Transverse colon (tissue), 4 donors: Measurements from ENCODE around the gene HINT3. TPM values are rescaled to one million over a fixed set of nuclear protein-coding genes. Genes with fewer than 3 reads are reported as not detected.

Source experiments
- DNase-seq: peaks from one replicate; pipeline ENCODE4 v3.0.0-alpha.2; 2019
- H3K27ac ChIP-seq, 4 donors: fragments of 200-600 bp; sonication (generic); 2 replicates each; pipeline ENCODE4 v1.5.1; 2016 to 2018; ENCODE audit warnings: inconsistent platforms in 4 of 4
- H3K27me3 ChIP-seq: fragments of 200-600 bp; sonication (generic); 2 replicates; pipeline ENCODE4 v1.5.1; 2017; ENCODE audit warnings: inconsistent platforms
- H3K36me3 ChIP-seq, 4 donors: fragments of 200-600 bp; sonication (generic); 2 replicates each; pipeline ENCODE4 v1.5.1; 2017 to 2019; ENCODE audit warnings: inconsistent platforms in 4 of 4
- H3K4me1 ChIP-seq, 4 donors: fragments of 200-600 bp; sonication (generic); 2 replicates each; pipeline ENCODE4 v1.5.1; 2017 to 2020; ENCODE audit warnings: inconsistent platforms in 4 of 4
- H3K4me3 ChIP-seq, 4 donors: fragments of 200-600 bp; sonication (generic); 1 replicate in 1 of 4; 2 replicates in 3 of 4; pipeline versions ENCODE4 v1.5.1 to v1.6.1; 2017 to 2019; ENCODE audit warnings: inconsistent platforms in 4 of 4
- H3K9me3 ChIP-seq, 2 donors: fragments of 200-600 bp; sonication (generic); 2 replicates each; pipeline ENCODE4 v1.5.1; 2017 to 2019; ENCODE audit warnings: inconsistent platforms in 2 of 2
- EP300 ChIP-seq: sonication (generic); formaldehyde crosslinking; IDR thresholded peaks from one replicate; pipeline ENCODE4 v1.6.1; 2017; ENCODE audit warnings: antibody characterized with exemption, low read depth
- POLR2A ChIP-seq: fragments of 450-650 bp; IDR thresholded peaks from one replicate; pipeline ENCODE4 v1.6.1; 2016; ENCODE audit warnings: antibody characterized with exemption, mild to moderate bottlenecking, moderate library complexity
- POLR2AphosphoS5 ChIP-seq, 3 donors: sonication (generic); formaldehyde crosslinking; IDR thresholded peaks; one replicate each; pipeline ENCODE4 v1.6.1; 2016; ENCODE audit warnings: antibody characterized with exemption in 3 of 3
- WGBS, 2 donors: methylation state at CpG; one replicate each; pipeline ENCODE4 v1.1.5; 2018; ENCODE audit warnings: low coverage in 1 of 2; 5-methylcytosine and 5-hydroxymethylcytosine counted together
- in situ Hi-C, 4 donors: fragments of 200-750 bp; cut with MboI; loops; one replicate each; pipeline versions ENCODE4 v1.15.0 to v1.15.1; 2017; ENCODE audit warnings: low sequenced_read_pairs in 3 of 4, low pct_ligation_motif_present in 1 of 4, low pct_unique_long_range_greater_than_20kb in 1 of 4
- intact Hi-C: fragments of 100-400 bp; cut with DNase I; formaldehyde crosslinking; loops from one replicate; pipeline ENCODE4 v1.15.1; 2023; ENCODE audit warnings: low total_unique reads
- total RNA-seq, 4 donors: library from RNA; depleted of rRNA; stranded (reverse); fragments of >200 nt; gene quantifications; one replicate each; pipeline ENCODE4 v1.1.0, GENCODE V29; 2016
- TF ChIP-seq, protein P1 (sequence below), 5 experiments: fragments of 200-600 bp in 3 of 5; fragments of 450-650 bp in 2 of 5; sonication (generic) in 3 of 5; IDR thresholded peaks; 1 replicate in 2 of 5; 2 replicates in 3 of 5; pipeline ENCODE4 v1.5.1; 2016 to 2017; ENCODE audit warnings: antibody characterized with exemption in 5 of 5, inconsistent platforms in 3 of 5, mild to moderate bottlenecking in 2 of 5, moderate library complexity in 1 of 5

HINT3 gene
- total RNA-seq, 4 donors from 2014 or later: 23.5 to 35.2 (median 30.7) TPM

- Histone ChIP-seq H3K4me1 (peaks cover 6 to 15% (median 10%) of the 10 kb centered on the region in 4 donors), H3K27me3 (no peaks in the 10 kb centered on the region), H3K9me3 (no peaks in the 10 kb centered on the region), H3K36me3 (no peaks in the 10 kb centered on the region), H3K4me3 (no peak overlapping the region), H3K27ac (no peak overlapping the region)
- intact Hi-C loops (loop anchor here (10.0 kb wide), 1 partner anchor 169 kb away; no protein-coding TSS in a partner anchor), in situ Hi-C loops (loop anchor here (10.0 to 25.0 kb wide), 4 partner anchors 99 to 641 kb away; partner anchors contain the start of genes HDDC2 (in 3 of the 4) and NCOA7 (in 1 of the 4))
- 65% methylated on average over 11 of the region's 11 CpGs; no CpG with 5 or more reads in 1 of the 2 donors for WGBS, 2 donors
- DNase-seq: peak; percentile 72
- no peak for TF ChIP-seq POLR2AphosphoS5 (IDR thresholded peaks at IDR 0.05)
- TF ChIP-seq EP300: no peak
- TF ChIP-seq, protein P1, sequence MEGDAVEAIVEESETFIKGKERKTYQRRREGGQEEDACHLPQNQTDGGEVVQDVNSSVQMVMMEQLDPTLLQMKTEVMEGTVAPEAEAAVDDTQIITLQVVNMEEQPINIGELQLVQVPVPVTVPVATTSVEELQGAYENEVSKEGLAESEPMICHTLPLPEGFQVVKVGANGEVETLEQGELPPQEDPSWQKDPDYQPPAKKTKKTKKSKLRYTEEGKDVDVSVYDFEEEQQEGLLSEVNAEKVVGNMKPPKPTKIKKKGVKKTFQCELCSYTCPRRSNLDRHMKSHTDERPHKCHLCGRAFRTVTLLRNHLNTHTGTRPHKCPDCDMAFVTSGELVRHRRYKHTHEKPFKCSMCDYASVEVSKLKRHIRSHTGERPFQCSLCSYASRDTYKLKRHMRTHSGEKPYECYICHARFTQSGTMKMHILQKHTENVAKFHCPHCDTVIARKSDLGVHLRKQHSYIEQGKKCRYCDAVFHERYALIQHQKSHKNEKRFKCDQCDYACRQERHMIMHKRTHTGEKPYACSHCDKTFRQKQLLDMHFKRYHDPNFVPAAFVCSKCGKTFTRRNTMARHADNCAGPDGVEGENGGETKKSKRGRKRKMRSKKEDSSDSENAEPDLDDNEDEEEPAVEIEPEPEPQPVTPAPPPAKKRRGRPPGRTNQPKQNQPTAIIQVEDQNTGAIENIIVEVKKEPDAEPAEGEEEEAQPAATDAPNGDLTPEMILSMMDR (IDR thresholded peaks at IDR 0.05): peak in 4 of 5 experiments; percentile 28 to 64 (median 38)
These were observed 3.1 kb upstream of the HINT3 start for GRCh38 chr6:125953502-125953875.

DNA sequence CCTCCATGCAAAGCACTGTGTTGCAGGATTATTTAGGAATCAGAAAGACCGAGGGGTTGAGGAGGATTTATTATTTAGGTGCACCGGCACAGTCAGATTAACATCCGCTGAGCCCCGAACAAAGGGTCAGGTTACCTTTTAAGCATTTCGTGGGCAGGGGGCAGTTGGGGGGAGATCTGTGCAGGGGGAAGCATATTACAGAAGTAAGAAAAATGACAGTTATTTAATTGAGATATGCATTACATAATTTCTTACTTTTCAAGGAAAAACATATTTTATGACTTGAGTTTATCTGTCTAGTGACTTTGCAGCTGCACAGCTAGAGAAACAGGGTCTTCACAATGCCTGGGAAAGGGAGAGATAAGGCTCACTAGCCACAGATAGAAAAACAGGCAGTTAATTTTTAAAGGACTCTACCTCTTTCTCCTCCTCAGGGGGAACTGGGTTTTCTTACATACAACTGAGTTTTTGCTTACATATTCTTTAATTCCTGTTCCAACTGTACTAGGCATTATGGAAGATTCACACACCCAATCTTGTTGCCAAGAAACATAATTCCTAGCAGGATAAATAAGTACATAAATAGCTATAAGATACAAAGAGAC, 1.7 kb upstream of the HINT3 start:
- WGBS, 2 donors: 73 to 75% methylated on average over 5 of the region's 5 CpGs
- in situ Hi-C loops: loop anchor here (10.0 to 25.0 kb wide), 4 partner anchors 100 to 643 kb away; partner anchors contain the start of genes HDDC2 (in 3 of the 4) and NCOA7 (in 1 of the 4)

GRCh38 chr6:125955973-125956372, 597 bp upstream of the HINT3 start:
- Histone ChIP-seq H3K27ac (peak overlapping the region; percentile 90 to 95 (median 92)), H3K9me3 (no peaks in the 10 kb centered on the region), H3K36me3 (no peaks in the 10 kb centered on the region), H3K27me3 (no peaks in the 10 kb centered on the region), H3K4me3 (peak overlapping the region in 3 of 4 donors; percentile 66 to 85 (median 83)), H3K4me1 (peaks cover 8 to 27% (median 11%) of the 10 kb centered on the region in 4 donors)
- intact Hi-C loops: loop anchor here (10.0 kb wide), 1 partner anchor 171 kb away; no protein-coding TSS in a partner anchor
- no peak for DNase-seq
- TF ChIP-seq POLR2A (no peak), POLR2AphosphoS5 (IDR thresholded peaks at IDR 0.05) (no peak), EP300 (no peak)
- TF ChIP-seq, protein P1 (IDR thresholded peaks at IDR 0.05): no peak
- in situ Hi-C loops: loop anchor here (10.0 to 25.0 kb wide), 4 partner anchors 101 to 644 kb away; partner anchors contain the start of genes HDDC2 (in 3 of the 4) and NCOA7 (in 1 of the 4)
- WGBS, 2 donors: 37 to 46% methylated on average over 5 of the region's 5 CpGs

More for the DNA sequence above, 1.7 kb upstream of the HINT3 start:
- Histone ChIP-seq H3K36me3 (no peaks in the 10 kb centered on the region), H3K27me3 (no peaks in the 10 kb centered on the region), H3K4me3 (no peak overlapping the region), H3K9me3 (no peaks in the 10 kb centered on the region), H3K4me1 (peaks cover 8 to 27% (median 11%) of the 10 kb centered on the region in 4 donors), H3K27ac (no peak overlapping the region)
- TF ChIP-seq POLR2A: no peak
- TF ChIP-seq, protein P1 (IDR thresholded peaks at IDR 0.05): no peak
- no peak for TF ChIP-seq EP300
- TF ChIP-seq POLR2AphosphoS5 (IDR thresholded peaks at IDR 0.05): no peak
- intact Hi-C loops: loop anchor here (10.0 kb wide), 1 partner anchor 170 kb away; no protein-coding TSS in a partner anchor
- no peak for DNase-seq

- TF ChIP-seq POLR2A (no peak), POLR2AphosphoS5 (IDR thresholded peaks at IDR 0.05) (no peak), EP300 (no peak)
- TF ChIP-seq, protein P1 (IDR thresholded peaks at IDR 0.05): no peak
- peak overlapping the region; percentile 66 to 85 (median 84) for H3K4me3 ChIP-seq
- no peaks in the 10 kb centered on the region for H3K36me3 ChIP-seq
- in situ Hi-C loops (loop anchor here (10.0 to 25.0 kb wide), 4 partner anchors 103 to 645 kb away; partner anchors contain the start of genes HDDC2 (in 3 of the 4) and NCOA7 (in 1 of the 4)), intact Hi-C loops (loop anchor here (10.0 kb wide), 1 partner anchor 173 kb away; no protein-coding TSS in a partner anchor)
- DNase-seq: no peak
- no peaks in the 10 kb centered on the region for H3K27me3 ChIP-seq
- H3K9me3 ChIP-seq: no peaks in the 10 kb centered on the region
- WGBS, 2 donors: 0 to 4% methylated on average over 1 to 3 of the region's 3 CpGs
- H3K4me1 ChIP-seq: peaks cover 8 to 27% (median 11%) of the 10 kb centered on the region in 4 donors
- peak overlapping the region; percentile 90 to 95 (median 92) for H3K27ac ChIP-seq
These were observed 772 bp downstream of the HINT3 start for GRCh38 chr6:125957391-125957693.
